Activated naive CD8-positive, alpha-beta T cell treated with anti-CD3 and anti-CD28 coated beads for 36 hours (primary cell): Measurements from ENCODE around the gene DCAF12. TPM values are rescaled to one million over a fixed set of nuclear protein-coding genes. Genes with fewer than 3 reads are reported as not detected.
A peak's percentile ranks its signal among the peaks of the same experiment; 100 is the strongest.
"Not testable (repeated sequence)": the region's sequence is repeated elsewhere in the genome, so short reads cannot be mapped to it uniquely, and the experiment has no call there.

ENCODE experiments used
- DNase-seq: peaks from one replicate; pipeline ENCODE4 v3.0.0; 2021
- H3K27ac Mint-ChIP-seq: one replicate; pipeline ENCODE4 v1.8.0; 2022; ENCODE audit warnings: mild to moderate bottlenecking, moderate library complexity, mixed read lengths
- H3K27me3 Mint-ChIP-seq: one replicate; pipeline ENCODE4 v1.8.0; 2022; ENCODE audit warnings: mild to moderate bottlenecking, mixed read lengths
- H3K36me3 Mint-ChIP-seq: one replicate; pipeline ENCODE4 v1.8.0; 2021; ENCODE audit warnings: mild to moderate bottlenecking, mixed read lengths
- H3K4me1 Mint-ChIP-seq: one replicate; pipeline ENCODE4 v1.8.0; 2021; ENCODE audit warnings: mixed read lengths
- H3K4me3 Mint-ChIP-seq: one replicate; pipeline ENCODE4 v1.8.0; 2022; ENCODE audit warnings: mild to moderate bottlenecking, moderate library complexity, mixed read lengths
- H3K9me3 Mint-ChIP-seq: one replicate; pipeline ENCODE4 v1.8.0; 2022; ENCODE audit warnings: mixed read lengths
- total RNA-seq, 2 experiments: library from RNA; stranded (reverse); gene quantifications; one replicate each; pipeline ENCODE4 v1.2.3, GENCODE V29; 2021

DCAF12 gene
- total RNA-seq, 2 experiments from 2014 or later = 40.2 to 43.3 TPM

DNA sequence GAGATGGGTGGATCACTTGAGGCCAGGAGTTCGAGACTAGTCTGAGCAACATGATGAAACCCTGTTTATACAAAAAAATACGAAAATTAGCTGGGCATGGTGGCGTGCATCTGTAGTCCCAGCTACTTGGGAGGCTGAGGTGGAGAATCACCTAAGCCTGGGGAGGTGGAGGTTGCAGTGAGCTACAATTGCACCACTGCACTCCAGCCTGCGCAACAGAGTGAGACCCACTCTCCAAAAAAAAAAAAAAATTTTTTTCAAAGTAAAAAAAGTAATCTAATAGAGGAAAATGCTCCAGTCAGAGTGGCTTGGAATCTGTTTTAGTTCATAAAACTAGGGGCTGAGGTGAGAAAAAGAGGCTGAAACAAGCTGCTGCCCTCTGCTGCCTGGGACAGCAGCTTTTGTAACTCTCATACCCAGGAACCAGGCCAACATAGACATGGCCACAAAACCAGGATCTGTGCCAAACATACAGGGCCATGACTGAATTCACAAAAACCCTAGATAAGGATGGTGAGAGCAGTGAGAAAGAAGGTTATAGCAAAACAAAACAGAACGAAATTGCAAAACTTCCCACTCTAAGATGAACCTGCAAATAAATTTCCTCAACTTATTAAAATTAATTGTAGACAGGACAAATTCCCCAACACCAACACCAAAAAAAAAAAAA, 13.1 kb upstream of the DCAF12 start:
- H3K4me1 Mint-ChIP-seq = no peaks in the 10 kb centered on the region
- H3K9me3 Mint-ChIP-seq = no peaks in the 10 kb centered on the region
- no peak overlapping the region for H3K27ac Mint-ChIP-seq
- no peak for DNase-seq
- H3K36me3 Mint-ChIP-seq = no peaks in the 10 kb centered on the region
- no peak overlapping the region for H3K4me3 Mint-ChIP-seq
- H3K27me3 Mint-ChIP-seq = no peaks in the 10 kb centered on the region

DNA sequence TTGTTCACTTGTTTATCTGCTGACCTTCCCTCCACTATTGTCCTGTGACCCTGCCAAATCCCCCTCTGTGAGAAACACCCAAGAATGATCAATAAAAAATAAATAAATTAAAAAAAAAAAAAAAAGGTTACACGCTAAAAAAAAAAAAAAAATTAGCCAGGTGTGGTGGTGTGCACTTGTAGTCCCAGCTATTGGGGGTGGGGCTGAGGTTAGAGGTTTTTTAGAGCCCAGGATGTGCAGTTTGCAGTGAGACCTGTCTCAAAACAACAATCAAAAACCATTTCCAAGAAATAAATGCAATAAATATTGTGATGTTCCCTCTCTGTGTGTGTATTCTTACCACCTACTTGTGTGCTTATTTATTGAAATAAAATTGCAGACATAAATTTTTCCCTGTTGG, 12.1 kb upstream of the DCAF12 start:
- not testable (repeated sequence) for H3K36me3 Mint-ChIP-seq, DNase-seq, H3K9me3 Mint-ChIP-seq, H3K27me3 Mint-ChIP-seq, H3K27ac Mint-ChIP-seq, H3K4me3 Mint-ChIP-seq, H3K4me1 Mint-ChIP-seq

DNA sequence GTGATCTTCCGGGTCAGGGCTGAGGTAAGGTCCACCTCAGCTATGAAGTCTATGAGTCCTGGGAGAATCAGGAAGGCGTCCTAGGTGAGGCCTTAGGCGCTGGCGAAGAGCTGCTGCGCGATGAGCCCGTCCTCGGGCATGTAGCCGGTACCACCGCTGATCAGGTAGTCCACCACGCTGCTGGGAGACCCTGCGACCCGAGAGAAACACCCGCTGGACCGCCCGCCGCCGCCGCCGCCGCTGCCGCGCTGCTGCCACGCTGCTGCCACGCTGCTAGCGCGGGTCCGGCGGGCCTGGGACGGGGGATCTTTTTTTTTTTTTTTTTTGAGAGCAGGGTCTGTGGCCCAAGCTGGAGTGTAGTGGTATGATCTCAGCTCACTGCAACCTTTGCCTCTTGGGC, 8.0 kb upstream of the DCAF12 start:
- no peak for DNase-seq
- Mint-ChIP-seq H3K36me3 (no peaks in the 10 kb centered on the region), H3K4me1 (no peaks in the 10 kb centered on the region), H3K27me3 (no peaks in the 10 kb centered on the region), H3K4me3 (no peak overlapping the region), H3K27ac (peak overlapping the region; percentile 6), H3K9me3 (no peaks in the 10 kb centered on the region)

DNA sequence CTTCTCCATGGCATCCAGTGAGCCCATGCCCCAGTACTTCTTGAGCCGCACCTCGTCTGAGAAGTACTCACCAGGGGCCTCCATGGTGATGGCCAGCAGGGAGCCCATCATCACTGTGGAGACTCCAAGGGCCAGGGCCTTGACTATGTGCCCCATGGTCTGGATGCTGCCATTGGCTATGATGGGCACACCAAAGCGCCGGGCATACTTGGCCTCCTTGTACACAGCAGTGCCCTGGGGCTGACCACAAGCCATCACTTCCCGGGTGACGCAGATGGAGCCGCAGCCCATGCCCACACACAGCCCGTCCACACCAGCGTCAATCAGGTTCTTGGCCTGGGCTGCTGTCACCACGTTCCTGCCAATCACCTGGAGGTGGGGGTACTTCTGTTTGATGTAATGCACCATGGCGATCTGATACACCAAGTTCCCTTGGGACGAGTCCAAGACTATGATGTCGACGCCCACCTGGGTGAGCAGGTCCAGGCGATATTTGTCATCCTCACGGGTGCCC, 7.0 kb upstream of the DCAF12 start:
- no peaks in the 10 kb centered on the region for H3K27me3 Mint-ChIP-seq
- no peaks in the 10 kb centered on the region for H3K9me3 Mint-ChIP-seq
- no peak overlapping the region for H3K4me3 Mint-ChIP-seq
- no peaks in the 10 kb centered on the region for H3K4me1 Mint-ChIP-seq
- H3K36me3 Mint-ChIP-seq = no peaks in the 10 kb centered on the region
- no peak for DNase-seq
- H3K27ac Mint-ChIP-seq = no peak overlapping the region

DNA sequence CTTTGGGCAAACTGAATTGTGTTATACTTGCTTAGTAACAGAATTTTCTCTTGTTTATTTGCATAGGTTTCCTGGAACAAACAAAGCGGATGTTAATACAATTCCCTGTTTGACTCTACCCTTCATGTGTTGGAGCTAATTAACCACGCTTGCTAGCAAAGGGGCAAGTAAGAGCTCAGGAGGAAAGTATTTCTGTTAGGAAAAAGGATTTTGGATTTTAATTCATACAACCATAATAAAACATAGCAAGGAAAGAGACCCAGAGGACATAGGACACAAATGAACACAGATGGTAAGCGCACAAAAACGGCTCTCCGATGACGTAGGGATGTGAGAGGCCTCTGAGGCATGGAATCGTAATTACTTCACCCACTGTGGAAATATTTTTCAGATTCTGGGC, 5.1 kb upstream of the DCAF12 start:
- H3K36me3 Mint-ChIP-seq = no peaks in the 10 kb centered on the region
- H3K27ac Mint-ChIP-seq = no peak overlapping the region
- no peaks in the 10 kb centered on the region for H3K9me3 Mint-ChIP-seq
- H3K4me1 Mint-ChIP-seq = peaks cover 3% of the 10 kb centered on the region
- no peak for DNase-seq
- H3K27me3 Mint-ChIP-seq = no peaks in the 10 kb centered on the region
- H3K4me3 Mint-ChIP-seq = no peak overlapping the region

DNA sequence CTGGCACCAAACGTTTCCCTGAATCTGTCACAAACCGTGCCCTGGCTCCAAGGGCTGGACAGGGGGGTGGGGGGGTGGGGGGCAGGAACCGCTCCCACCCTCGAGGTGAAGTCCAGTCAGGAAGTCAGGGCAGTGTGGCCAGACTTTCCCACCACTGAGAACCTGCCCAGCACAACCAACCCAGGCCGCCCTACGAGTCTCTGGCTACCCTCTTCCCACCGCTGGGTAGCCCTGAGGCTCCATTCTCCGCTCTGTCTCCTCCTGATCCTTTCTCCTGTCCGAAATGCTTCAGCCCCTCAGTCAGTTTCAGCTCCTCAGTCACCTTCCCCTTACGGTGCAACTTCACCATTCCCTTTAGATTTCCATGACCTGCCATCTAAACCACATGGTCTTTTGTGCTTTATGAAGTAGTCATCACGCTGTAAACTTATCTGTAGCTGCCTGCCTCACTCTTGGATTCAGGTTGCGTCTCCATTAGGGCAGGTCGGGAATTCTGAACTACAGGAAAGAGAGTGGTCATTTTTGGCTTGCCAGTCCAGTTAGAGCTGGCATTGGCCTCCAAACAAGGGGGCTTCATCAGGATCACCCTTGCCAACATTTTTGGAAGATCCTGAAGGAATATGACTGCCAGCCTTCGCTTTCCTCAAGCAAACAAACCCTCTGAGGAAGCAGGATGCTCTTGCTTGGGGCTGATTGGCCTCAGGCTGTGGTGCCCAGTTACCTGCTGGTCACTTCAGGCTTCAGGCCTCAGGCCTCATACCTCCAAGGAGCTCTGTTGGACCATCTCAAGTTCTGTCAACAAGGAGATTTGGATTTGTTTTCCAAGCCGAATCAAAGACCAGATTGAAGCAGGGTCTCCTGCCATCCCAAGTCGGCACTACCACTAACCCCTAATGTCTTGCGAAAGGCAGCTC, 794 bp upstream of the DCAF12 start:
- Mint-ChIP-seq H3K27ac (peak overlapping the region; percentile 92), H3K4me1 (peaks cover 27% of the 10 kb centered on the region), H3K4me3 (peak overlapping the region; percentile 94), H3K9me3 (no peaks in the 10 kb centered on the region), H3K27me3 (no peaks in the 10 kb centered on the region), H3K36me3 (peaks cover 28% of the 10 kb centered on the region)
- no peak for DNase-seq

DNA sequence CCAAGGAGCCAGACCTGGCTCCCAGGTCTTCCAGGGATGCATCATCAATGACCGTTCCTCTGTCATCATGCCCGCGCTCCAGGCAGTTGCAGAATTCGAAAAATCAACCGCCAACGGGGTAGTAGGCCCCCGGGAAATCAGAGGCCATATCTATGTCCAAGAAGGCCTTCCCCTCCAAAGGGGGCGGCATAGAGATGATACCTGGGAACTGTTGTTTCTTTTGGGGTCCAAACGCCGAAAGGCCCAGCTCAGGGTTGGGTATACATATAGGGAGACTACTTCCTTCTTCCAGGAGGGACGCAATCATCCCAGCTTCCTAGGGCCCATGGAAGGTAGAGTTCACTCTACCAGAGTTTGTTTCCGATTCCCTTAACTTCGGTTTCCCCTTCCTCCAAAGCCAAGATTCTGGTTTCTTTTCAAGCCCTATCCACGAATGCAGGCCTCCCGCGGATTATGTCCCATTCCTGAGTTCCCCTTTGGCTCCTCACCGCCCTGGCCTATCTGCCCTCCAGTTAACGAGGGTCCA, 754 bp downstream of the DCAF12 start:
- H3K9me3 Mint-ChIP-seq = no peaks in the 10 kb centered on the region
- peaks cover 39% of the 10 kb centered on the region for H3K4me1 Mint-ChIP-seq
- peak overlapping the region; percentile 92 for H3K27ac Mint-ChIP-seq
- H3K36me3 Mint-ChIP-seq = peaks cover 41% of the 10 kb centered on the region
- H3K27me3 Mint-ChIP-seq = no peaks in the 10 kb centered on the region
- H3K4me3 Mint-ChIP-seq = peak overlapping the region; percentile 94
- no peak for DNase-seq

DNA sequence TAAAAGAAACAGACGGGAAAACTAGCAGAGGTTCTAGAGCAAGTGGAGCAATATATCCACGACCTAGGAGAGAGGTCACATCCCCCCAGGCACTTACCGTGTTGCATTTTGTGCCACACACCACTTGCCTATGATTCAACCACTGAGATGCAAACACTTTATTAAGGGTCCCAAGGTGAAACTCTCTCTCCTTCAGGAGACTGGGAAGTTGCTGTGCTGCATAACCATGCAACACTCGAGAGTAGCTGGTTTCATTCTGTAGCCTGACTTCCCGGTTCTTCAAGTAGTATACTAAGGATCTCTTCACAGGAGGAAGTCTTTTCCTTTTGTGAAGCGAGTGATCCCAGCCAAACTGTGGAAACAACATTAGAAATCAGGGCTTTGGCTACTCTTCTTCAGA, 1.6 kb downstream of the DCAF12 start:
- no peaks in the 10 kb centered on the region for H3K27me3 Mint-ChIP-seq
- peaks cover 44% of the 10 kb centered on the region for H3K36me3 Mint-ChIP-seq
- peak overlapping the region; percentile 94 for H3K4me3 Mint-ChIP-seq
- peak overlapping the region; percentile 92 for H3K27ac Mint-ChIP-seq
- no peak for DNase-seq
- H3K9me3 Mint-ChIP-seq = no peaks in the 10 kb centered on the region
- H3K4me1 Mint-ChIP-seq = peaks cover 41% of the 10 kb centered on the region

DNA sequence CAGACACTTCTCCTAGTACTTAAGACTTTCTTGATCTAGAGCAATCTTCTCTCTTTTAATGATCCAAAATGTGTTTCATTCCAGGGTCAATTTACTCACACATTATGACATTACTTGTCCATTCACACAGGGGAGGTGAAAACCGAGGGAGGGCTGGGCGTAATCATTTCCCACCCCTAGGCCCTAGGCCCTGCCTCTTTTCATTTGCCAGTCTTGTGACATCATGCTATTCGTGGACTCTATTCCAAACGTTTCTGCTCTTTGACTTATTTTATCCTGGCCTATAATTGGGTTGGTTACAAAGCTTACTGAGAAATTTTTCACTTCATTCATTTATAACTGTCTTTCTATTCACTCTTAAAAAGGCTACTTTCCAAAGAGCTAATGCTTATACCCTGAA, 2.4 kb downstream of the DCAF12 start:
- peaks cover 41% of the 10 kb centered on the region for H3K4me1 Mint-ChIP-seq
- H3K36me3 Mint-ChIP-seq = peaks cover 44% of the 10 kb centered on the region
- peak overlapping the region; percentile 73 for H3K27ac Mint-ChIP-seq
- no peaks in the 10 kb centered on the region for H3K27me3 Mint-ChIP-seq
- peak overlapping the region; percentile 94 for H3K4me3 Mint-ChIP-seq
- H3K9me3 Mint-ChIP-seq = no peaks in the 10 kb centered on the region
- DNase-seq = peak; percentile 7

DNA sequence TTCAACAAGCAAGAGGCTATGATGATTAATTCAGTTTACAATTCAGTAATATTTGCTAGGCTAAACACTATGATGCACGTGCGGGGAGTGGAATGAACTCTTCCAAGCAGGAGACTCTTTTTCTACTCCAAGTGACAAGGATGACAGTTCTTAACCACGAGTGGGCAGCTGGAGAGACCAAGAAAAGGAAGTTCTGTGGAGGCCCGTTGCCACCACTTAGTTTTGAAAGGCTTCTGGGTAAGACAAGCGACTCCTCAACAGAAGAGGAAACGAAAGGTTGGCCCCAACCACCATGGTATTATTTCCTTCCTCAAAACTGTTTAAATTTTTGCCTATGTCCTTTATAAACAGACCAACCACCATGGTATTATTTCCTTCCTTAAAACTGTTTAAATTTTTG, 2.8 kb downstream of the DCAF12 start:
- H3K36me3 Mint-ChIP-seq = peaks cover 44% of the 10 kb centered on the region
- peak overlapping the region; percentile 94 for H3K4me3 Mint-ChIP-seq
- peaks cover 41% of the 10 kb centered on the region for H3K4me1 Mint-ChIP-seq
- DNase-seq = no peak
- H3K9me3 Mint-ChIP-seq = no peaks in the 10 kb centered on the region
- no peaks in the 10 kb centered on the region for H3K27me3 Mint-ChIP-seq
- peak overlapping the region; percentile 73 for H3K27ac Mint-ChIP-seq

DNA sequence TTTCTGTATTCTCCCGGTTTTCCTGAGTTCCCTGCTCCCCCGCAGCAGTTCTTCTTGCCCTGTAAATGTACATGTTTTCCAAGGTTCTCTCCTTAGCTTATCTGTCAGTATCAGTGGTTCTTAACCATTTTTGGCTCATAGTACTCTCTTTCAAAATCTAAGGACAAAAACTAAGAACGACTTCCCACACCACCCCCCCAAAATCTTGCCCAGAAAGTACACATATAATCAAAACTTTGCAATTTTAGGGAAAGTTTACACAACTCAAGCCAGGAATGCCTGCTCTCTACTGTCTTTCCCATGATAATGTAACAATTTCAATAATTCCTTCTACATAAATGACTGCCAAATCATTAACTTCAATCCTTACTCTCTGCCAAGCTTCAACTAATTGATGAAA, 4.5 kb downstream of the DCAF12 start:
- no peaks in the 10 kb centered on the region for H3K9me3 Mint-ChIP-seq
- peaks cover 37% of the 10 kb centered on the region for H3K4me1 Mint-ChIP-seq
- peaks cover 44% of the 10 kb centered on the region for H3K36me3 Mint-ChIP-seq
- no peak overlapping the region for H3K27ac Mint-ChIP-seq
- H3K4me3 Mint-ChIP-seq = no peak overlapping the region
- no peak for DNase-seq
- no peaks in the 10 kb centered on the region for H3K27me3 Mint-ChIP-seq

DNA sequence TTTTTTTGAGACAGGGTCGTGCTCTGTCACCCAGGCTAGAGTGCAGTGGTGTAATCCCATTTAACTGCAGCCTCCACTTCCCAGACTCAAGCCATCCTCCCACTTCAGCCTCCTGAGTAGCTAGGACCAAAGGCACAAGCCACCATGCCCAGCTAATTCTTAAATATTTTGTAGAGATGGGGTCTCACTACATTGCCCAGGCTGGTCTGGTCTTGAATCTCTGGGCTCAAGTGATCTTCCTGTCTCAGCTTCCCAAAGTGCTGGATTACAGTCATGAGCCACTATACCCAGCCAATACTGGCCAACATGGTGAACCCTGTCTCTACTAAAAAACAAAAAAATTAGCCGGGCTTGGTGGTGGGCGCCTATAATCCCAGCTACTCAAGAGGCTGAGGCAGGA, 6.8 kb downstream of the DCAF12 start:
- no peaks in the 10 kb centered on the region for H3K9me3 Mint-ChIP-seq
- no peak overlapping the region for H3K27ac Mint-ChIP-seq
- no peak for DNase-seq
- peaks cover 30% of the 10 kb centered on the region for H3K4me1 Mint-ChIP-seq
- H3K36me3 Mint-ChIP-seq = peaks cover 40% of the 10 kb centered on the region
- no peak overlapping the region for H3K4me3 Mint-ChIP-seq
- H3K27me3 Mint-ChIP-seq = no peaks in the 10 kb centered on the region

DNA sequence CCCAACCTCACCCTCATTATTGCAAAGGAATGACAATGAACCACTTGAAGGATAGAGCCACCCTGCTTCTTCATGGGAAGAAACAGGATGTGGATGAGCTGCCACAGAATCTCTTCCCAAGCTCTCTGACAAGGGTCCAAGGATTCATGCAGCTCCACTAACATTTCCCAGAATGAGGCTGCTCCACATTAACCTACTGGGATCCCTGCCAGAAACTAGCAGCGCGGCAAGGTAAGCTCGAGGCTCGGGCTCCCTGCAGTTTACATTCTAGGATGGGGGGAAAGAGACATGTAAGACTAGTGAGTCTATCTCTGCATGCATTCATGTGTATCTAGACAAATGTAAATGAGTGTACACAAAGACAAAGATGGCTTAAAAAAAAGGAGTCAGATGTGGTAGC, 12.1 kb downstream of the DCAF12 start:
- no peak overlapping the region for H3K27ac Mint-ChIP-seq
- no peak for DNase-seq
- peaks cover 18% of the 10 kb centered on the region for H3K36me3 Mint-ChIP-seq
- peaks cover 2% of the 10 kb centered on the region for H3K4me1 Mint-ChIP-seq
- H3K27me3 Mint-ChIP-seq = no peaks in the 10 kb centered on the region
- no peaks in the 10 kb centered on the region for H3K9me3 Mint-ChIP-seq
- H3K4me3 Mint-ChIP-seq = no peak overlapping the region

DNA sequence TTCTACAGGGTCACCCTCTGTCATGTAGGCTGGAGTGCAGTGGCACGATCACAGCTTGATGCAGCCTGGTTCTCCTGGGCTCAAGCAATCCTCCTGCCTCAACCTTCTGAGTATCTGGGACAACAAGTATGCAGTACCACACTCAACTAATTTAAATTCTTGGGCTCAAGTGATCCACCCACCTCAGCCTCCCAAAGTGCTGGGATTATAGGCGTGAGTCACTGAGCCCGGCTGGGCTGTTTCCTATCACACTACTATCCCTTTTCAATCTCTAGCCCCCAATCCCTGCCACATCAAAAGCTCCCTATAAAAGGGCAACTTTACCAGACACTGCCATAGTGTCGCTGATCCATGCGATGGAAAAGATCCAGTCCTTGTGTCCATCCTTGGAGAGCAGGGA, 20.4 kb downstream of the DCAF12 start:
- Mint-ChIP-seq H3K27ac (no peak overlapping the region), H3K4me3 (no peak overlapping the region)

DNA sequence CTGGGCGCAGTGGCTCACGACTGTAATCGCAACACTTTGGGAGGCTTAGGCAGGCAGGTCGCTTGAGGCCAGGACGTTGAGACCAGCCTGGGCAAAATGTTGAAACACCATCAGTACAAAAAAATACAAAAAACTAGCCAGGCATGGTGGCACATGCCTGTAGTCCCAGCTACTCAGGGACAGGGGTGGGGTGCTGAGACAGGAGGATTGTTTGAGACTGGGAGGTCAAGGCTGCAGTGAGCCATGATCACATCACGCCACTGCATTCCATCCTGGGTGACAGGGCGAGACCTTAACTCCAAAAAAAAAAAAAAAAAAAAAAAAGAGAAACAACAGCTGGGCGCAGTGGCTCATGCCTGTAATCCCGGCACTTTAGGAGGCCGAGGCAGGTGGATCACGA, 23.7 kb downstream of the DCAF12 start:
- H3K27ac Mint-ChIP-seq = no peak overlapping the region
- H3K4me1 Mint-ChIP-seq = no peaks in the 10 kb centered on the region
- peaks cover 8% of the 10 kb centered on the region for H3K36me3 Mint-ChIP-seq
- H3K27me3 Mint-ChIP-seq = no peaks in the 10 kb centered on the region
- H3K9me3 Mint-ChIP-seq = no peaks in the 10 kb centered on the region
- no peak overlapping the region for H3K4me3 Mint-ChIP-seq
- no peak for DNase-seq

More for the DNA sequence above, 20.4 kb downstream of the DCAF12 start:
- Mint-ChIP-seq H3K4me1 (peaks cover 3% of the 10 kb centered on the region), H3K27me3 (no peaks in the 10 kb centered on the region), H3K36me3 (peaks cover 9% of the 10 kb centered on the region), H3K9me3 (no peaks in the 10 kb centered on the region)
- DNase-seq = no peak
